NCI-H2196 (cell line): ENCODE data around the gene UBE2Z.
"Not testable (repeated sequence)": the region's sequence is repeated elsewhere in the genome, so short reads cannot be mapped to it uniquely, and the experiment has no call there.

Experiments
- DNase-seq: peaks from one replicate; lab custom pipeline; 2025; ENCODE audit not compliant: unreplicated experiment; lab: John Stamatoyannopoulos, UW

The UBE2Z gene

DNA sequence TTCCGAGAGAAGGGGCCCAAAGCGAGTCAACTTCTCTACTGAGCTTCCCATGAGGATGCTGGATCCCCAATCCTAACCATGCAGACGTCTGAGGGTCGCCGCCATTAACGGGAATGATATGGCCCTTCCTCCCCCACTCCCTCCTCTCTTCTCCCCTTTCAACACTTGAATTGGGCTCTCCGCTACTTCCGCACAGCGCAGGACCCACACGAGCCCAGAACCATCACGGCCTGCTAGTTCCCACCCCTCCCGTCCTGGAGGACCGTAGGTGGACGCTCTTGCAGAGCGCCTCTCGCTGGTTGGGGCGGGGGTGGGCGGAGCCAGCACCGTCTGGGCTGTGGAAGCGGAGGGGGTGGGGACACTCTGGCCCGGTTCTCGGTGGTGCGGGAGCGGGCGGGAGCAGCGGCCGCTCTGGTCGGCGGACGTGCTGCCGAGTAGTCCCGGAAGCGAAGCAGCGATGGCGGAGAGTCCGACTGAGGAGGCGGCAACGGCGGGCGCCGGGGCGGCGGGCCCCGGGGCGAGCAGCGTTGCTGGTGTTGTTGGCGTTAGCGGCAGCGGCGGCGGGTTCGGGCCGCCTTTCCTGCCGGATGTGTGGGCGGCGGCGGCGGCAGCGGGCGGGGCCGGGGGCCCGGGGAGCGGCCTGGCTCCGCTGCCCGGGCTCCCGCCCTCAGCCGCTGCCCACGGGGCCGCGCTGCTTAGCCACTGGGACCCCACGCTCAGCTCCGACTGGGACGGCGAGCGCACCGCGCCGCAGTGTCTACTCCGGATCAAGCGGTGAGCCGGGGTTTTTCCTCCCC, at the start of gene UBE2Z:
TSS of gene UBE2Z (plus strand) at position 361 of the 797 bp plus-strand sequence. CDS start at position 458, 97 bp downstream.
- DNase-seq = peak; percentile 90

DNA sequence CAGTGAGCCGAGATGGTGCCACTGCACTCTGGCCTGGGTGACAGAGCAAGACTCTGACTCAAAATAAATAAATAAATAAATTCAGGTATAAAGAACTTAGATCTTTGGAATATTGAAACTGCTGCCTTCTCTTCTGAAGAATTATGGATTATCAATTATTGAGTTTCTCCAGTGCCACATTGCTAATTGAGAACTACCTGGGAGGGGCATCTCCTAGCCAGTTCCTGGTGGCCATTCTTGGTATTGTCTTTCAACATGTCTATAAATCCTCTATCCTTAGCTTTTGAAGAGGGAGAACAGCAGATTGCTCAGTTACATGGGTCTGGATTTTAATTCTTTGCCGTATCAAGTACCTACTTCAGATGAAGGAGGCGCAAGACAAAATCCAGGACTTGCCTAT, 48.2 kb upstream of the UBE2Z start:
- no peak for DNase-seq

DNA sequence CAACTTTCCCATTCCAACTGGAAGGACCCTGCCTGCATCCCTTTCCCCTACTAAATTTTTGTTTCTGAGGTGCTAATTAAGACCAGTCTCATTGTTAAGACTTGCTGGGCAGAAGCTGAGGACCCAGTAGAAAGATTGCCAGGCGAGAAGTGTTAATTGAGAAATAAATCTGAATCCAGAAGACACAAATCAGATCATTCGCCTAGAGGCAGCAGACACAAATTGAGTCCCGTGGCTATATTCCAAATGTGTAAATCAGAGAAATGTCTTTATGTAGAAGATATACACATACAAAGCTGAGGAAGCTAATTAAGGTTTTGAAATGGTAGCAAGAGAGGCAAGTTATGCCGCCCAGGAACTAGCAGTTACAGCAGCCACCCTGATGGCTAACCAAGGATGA, 47.8 kb upstream of the UBE2Z start:
- DNase-seq = no peak

DNA sequence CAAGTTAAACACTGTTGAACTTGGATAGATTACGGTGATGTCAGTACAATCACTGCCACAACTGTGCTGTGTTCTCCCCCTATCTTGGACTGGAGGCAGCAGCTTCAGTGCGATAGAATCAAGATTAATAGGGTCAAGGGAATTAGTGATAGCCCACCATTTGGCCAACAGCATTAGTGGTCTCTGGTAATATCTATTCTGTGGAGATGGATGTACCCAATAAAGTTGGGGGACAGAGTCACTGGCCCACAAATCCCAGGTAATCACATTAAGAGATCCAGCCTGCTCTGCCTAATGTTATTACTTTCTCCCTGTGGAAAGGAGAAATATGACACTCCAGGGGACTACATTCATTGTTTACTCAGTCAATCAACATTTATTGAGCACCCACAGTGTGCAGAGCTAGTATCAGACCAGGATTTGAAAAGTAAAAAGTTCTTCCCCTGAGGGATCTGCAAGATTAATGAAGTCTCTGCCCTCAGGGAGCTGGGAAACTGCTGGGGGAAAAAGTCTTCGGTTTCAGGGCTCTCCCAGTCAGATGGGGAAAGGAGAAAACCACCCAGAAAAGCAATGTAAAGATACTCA, 39.2 kb upstream of the UBE2Z start:
- no peak for DNase-seq

DNA sequence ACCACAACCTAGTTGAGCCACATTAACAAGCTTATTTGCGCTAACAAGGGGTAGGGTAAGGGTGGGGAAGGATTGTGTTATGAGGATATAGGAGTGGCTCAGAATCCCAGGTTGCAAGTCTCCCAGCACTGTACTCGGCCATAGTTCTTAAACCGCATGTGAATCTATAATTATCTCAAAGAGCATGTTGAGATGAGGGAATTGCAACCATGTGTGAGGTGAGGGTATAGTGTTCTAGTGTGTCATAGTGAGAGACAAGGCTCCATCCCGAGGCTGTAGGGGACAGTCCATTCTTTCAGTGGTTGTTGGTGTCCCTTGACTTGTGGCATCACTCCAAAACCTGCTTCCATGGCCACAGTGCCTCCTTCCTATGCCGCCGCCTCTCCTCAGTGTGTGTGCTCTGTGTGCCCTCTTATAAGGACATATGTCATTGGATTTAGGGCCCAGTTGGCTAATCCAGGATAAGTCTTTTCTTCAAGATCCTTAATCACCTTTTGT, 38.3 kb upstream of the UBE2Z start:
- no peak for DNase-seq

DNA sequence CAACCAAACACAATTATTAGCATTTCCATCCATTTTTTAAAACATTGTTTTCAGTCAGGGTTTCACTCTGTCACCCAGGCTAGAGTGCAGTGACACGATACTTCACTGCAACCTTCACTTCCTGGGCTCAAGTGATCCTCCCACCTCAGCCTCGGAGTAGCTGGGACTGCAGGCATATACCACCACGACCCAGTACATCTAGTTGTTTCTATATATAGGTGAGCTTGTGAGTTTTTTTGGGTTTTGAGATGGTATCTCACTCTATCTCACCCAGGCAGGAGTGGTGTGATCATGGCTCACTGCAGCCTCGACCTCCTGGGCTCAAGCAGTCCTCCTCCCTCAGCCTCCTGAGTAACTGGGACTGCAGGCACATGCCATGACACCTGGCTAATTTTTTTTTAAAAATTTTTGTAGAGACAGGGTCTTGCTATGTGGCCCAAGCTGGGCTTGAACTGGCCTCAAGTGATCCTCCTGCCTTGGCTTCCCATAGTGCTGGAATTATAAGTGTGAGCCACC, 37.1 kb upstream of the UBE2Z start:
- DNase-seq = no peak

DNA sequence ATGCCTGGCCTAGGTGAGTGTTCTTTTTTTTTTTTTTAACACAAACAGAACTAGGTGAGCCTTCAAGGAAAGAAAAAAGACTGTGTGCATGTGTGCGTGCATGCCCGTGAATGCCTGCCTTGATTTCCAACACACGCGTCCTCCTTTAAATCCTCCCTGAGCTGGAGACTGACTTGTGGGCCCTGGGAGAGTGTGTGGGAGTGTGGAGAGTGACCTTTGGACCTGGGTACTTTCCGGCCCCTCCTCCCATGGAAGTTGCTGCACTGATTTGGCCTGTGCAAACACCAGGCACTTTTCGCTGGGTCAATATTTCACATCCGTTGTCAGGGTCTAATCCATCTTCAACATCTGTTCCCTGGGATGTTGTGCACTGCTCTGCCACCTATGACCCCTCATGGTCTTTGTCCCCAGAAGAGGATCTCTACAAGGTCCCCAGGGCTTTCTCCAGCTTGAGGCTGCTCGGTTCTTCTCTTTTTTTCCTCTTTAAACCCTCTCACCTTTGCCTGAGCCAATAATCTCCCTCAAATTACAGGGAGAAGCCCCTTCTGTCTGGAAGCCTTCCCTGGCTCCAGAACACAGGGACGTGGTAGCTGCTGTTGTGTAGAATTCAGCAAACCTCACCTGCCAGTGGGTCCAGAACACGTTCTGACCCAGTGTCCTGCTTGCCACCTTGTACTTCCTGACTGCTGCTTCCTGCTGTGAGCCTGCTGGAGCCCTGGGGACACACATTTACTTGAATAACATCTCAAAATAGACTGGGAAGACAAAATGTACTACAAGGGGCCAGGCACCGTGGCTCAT, 36.5 kb upstream of the UBE2Z start:
- DNase-seq = no peak

DNA sequence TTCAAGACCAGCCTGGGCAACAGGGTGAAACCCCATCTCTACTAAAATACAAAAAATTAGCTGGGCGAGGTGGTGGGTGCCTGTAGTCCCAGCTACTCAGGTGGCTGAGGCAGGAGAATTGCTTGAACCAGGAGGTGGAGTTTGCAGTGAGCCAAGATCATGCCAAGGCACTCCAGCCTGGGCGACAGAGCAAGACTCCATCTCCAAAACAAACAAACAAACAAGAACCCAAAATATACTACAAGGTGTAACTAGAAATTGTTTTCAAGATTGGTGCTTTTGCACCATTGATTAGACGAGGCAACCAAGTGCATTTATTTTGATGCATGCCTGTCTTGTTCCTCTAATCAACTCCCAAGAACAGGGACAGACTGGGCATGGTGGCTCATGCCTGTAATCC, 35.8 kb upstream of the UBE2Z start:
- DNase-seq = not testable (repeated sequence)

DNA sequence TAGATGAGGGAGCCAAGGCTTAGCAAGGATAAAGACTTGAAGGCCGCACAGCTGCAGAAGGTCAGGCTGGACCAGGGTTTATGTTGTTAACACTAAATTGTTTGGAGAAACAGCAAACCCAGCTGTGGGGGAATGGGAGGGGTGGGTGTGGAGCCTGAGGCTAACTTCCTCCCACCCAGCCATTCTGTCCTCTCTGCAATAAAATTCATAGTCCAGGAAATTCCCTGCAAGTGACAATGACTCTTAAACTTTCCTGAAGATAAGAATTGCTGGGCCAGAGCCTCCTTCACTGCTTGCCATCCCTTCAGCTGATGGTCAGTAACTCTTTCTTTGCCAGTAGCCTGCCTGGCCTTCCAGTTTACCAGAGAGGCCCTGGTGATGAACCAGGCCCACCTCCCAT, 35.0 kb upstream of the UBE2Z start:
- no peak for DNase-seq

DNA sequence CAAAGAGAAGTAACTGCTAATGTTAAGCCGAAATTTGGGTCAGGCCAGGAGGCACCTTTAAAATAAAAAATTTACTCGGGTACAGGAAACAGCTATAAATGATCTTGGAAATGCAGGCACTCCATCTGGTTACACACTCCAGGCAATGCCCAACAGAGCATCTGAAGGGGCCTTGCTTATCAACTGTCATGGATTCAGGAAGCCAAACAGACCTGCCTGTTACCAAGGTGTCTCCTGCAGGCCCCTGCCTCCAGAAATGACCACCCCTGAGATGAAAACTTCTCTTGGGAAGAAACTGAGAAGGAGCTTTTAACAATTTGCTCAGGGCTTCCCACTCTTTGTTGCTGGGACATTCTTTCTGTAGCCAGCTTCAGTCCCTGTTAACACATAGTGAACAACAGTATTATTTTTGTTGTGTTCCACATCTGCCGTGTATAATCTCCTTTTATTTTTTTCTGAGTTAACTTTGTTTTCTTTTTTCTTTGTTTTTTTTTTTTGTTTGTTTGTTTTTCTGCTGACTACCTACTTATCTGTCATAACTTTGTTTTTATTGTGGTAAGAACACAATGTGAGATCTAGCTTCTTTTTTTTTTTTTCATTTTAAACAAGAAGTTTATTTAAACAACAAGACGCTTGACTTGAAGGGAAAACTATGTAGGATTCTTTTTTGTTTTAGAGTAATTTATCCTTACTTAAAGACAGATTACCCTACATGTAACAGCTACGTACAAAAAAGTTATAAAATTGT, 34.3 kb upstream of the UBE2Z start:
- DNase-seq = no peak

DNA sequence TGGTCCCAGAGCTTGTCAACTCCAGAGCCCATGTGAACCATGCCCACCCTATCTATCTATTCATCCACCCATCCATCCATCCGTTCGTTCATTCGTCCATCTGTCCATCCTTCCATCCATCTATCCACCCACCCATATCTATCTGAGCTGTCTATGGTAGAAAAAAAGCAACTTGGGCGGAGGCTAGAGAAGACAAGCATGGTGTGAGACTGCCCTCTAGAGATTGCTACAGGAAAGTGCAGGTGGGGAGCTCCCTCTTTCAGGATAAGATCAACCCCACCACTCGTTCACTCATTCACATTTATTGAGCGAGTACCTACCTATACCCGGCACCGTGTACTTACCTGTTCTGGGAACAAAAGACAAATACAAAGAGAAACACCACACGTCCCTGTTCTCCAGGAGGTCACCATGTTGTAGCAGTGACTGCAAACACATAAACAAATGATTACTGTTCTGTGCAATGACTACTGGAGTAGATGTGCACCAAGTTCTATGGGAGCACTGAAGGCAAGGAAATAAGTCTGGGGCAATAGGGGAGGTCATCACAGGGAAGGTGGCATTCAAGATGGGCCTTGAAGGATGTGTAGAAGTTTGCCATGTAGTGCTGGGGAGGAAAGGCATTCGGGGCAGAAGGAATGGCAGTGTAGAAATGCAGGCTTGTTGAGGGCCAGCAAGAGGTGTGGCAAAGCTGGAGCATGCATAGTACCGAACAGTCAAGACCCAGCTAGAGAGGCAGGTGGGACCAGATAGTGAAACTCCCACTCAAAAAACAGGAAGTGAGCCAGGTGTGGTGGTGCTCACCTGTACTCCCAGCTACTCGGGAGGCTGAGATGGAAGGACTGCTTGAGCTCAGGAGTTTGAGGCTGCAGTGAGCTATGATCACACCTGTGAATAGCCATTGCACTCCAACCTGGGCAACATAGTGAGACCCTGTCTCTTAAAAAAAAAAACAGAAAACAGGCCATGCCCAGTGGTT, 29.0 kb upstream of the UBE2Z start:
- peak; percentile 65 for DNase-seq

DNA sequence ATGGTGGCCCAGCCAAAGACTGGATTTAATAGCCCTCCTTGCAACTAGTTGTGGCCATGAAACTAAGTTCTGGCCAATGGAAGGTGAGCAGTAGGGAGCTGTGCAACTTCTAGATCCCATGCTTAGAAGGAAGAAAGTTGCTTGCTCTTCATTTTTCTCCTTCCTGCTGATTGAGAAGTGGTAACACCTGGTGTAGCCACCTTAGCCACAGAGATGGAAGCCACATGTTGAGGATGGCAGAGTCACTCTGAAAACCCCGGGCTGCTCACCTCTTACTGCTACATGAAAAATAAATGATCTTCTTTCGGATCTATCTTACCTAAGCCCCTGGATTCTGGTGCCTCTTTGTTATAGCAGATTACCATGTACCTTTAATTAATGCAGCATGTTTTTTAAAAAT, 25.9 kb upstream of the UBE2Z start:
- DNase-seq = no peak

DNA sequence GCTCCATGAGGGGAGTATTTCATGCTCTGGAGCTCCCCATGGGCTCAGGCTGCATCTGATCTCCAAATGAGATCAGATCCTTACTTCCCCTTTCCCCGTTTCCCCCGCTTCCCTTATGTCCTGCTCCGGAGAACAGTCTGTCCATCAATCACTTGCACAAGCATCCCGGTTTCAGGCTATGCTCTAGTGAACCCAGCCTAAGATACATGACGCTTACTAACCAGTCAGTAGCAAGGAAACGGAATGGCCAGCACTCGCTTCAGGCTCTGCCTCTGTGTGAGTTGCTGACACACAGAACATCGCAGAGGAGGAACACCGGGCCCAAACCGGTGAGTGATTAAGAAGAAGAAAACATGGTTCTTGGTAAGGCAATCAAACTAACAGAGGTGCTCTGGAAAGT, 25.0 kb upstream of the UBE2Z start:
- no peak for DNase-seq

DNA sequence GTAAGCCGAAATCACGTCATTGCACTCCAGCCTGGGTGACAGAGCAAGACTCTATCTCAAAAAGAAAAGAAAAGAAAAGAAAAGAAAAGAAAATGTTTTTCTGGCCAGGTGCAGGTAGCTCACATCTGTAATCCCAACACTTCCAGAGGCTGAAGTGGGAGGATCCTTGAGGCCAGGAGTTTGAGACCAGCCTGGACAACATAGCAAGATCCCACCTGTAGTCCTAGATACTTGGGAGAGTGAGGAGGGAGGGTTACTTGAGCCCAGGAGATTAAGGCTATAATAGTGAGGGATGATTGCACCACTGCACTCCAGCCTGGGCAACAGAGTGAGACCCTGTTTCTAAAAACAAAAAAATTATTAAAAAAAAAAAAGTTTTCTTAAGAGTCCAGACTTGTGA, 18.1 kb upstream of the UBE2Z start:
- no peak for DNase-seq

DNA sequence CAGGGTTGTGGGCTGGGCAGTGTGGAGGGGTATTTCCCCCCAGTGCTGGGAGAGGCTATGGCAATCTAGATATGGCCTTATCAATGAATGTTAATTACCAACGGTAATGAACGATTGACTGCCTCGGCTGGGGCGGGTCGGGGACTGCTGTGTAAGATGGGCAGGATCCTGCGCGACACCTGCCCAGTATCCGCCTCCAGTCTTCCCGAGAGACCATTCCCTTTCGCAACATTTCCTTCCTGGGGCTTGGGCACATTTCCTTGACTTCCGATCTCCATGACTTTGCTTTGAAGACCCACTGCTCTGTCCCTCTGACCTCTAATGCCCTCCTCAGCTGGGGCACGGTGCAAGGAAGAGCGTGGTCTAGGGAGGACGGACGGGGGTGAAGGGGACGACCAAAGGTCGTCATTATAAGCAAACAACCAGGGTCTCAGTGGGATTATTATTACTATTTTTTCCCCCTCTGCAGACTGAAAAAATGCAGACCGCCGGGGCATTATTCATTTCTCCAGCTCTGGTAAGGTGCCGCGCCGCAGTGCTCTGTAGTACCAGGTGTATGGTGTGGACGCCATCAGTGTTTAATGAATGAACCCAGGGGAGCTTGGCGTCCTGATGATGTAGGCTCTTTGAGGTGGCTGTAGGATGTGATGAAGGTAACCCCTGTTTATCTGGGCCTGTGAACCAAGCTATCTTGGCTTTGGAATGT, 15.1 kb upstream of the UBE2Z start:
- DNase-seq = no peak

DNA sequence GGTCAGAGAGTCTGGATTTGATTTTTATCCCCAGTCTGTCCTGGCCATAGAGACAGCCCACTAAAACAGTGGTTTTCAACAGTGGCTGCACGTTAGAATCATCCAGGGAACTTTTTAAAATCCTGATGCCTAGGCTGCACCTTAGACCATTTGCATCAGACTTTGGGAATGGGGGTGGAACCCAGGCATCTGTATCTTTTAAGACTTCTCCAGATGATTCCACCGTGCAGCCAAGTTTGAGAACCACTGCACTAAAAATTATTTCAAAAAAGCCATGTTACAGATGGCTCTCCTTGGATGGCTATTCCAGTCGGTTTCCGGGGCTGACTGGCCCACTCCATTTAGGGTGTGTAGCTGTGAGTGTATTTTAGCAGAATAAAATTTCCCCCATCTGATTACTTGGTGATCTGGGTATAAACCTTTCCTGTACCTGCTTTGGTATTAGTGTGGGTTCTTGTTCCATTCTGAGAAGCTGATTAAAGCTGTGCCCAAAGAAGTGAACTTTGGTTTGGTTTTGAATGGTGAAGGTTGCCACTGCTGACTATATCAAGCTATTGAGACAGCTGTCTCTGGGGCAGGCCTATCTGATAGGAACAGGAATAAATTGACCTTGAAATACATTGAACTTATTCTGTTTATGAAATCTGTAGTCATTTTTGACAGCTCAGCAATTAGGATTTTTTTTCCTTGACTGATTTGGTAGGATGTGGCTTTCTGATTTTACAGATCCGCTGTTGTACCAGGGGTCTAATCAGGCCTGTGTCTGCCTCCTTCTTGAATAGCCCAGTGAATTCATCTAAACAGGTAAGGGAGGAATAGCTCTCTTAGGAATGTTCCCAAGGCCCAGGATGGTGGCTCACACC, 14.3 kb upstream of the UBE2Z start:
- DNase-seq = no peak

DNA sequence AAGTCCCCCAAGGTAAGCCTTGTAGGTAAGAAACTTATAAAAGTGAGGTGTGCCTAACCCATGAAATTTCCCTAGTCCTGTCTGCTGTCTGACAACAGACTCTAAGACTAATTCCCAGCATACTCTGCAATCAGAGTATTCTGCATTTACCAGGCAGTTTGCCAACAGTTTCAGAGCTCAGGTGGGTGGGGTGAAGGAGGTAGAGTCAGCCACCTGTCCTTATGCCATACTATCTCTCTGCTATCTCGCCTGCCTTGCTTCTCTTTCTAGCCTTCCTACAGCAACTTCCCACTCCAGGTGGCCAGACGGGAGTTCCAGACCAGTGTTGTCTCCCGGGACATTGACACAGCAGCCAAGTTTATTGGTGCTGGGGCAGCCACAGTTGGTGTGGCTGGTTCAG, 13.3 kb upstream of the UBE2Z start:
- DNase-seq = peak; percentile 36

DNA sequence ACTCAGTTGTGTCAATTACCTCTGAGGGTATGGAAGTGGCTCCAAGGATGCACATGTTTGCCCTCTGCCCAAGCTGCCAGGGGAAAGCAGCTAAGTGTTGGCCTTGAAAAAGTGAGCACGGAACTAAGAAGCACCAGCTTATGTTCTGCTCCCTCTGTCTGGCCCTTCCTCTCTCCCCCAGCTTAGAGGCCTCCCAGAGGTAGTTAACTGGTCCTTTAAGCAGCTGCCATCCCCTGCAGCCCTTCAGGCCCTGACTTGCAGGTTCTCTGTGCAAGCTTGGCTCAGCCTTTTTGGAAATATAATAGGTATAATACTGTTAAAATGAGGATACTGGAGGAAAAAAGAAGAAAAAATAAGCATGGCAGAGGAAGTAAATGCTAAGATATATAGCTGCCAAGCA, 7.0 kb upstream of the UBE2Z start:
- DNase-seq = no peak
